K562 (cell line): ENCODE data around the gene TXLNG. TPM values are rescaled to one million over a fixed set of nuclear protein-coding genes. Genes with fewer than 3 reads are reported as not detected.

Source experiments
- ATAC-seq: fragments of 200-7000 bp; cut with Tn5 transposase; 3 replicates; pipeline ENCODE4 v1.9.1; 2020; ENCODE audit warnings: moderate library complexity
- BruUV-seq: library from RNA; stranded (reverse); fragments of 400-500 nt; replicated peaks from 2 replicates; lab custom pipeline; 2021; lab: Mats Ljungman, UMichigan
- CTCF ChIA-PET: fragments of 300-600 bp; formaldehyde crosslinking; extraction: SDS; loops from one replicate; lab custom pipeline; 2021; ENCODE audit warnings: low intra/inter-chr PET ratio; lab: Yijun Ruan, JAX
- POLR2A ChIA-PET: fragments of 300-600, 350-650 bp; sonication (Branson Sonifier 250); formaldehyde crosslinking; extraction: SDS; loops from one replicate; lab custom pipeline; 2021; ENCODE audit warnings: antibody characterized with exemption, inconsistent platforms; lab: Yijun Ruan, JAX
- DNase-seq, 4 experiments: peaks; one replicate each; pipeline versions ENCODE4 v3.0.0 to v3.0.0-alpha.2; 2011 to 2018; ENCODE audit warnings: low spot score in 3 of 4, mixed read lengths in 3 of 4; ENCODE audit errors: extremely low read depth in 1 of 4
- FAIRE-seq: peaks from 2 replicates; lab custom pipeline; 2011; peaks lifted over from hg19 to GRCh38; lab: Jason Lieb, UNC
- H2AFZ ChIP-seq: 2 replicates; pipeline ENCODE4 v1.6.0; 2011; ENCODE audit warnings: low read depth, low read length, control low read depth, inconsistent platforms
- H3K27ac ChIP-seq: fragments of 200-600 bp; 3 replicates; pipeline ENCODE4 v1.8.0; 2011; ENCODE audit warnings: low read depth, mild to moderate bottlenecking, control low read depth, inconsistent platforms, low read length, moderate library complexity, mixed read lengths; ENCODE audit errors: extremely low read depth
- H3K27me3 ChIP-seq, 2 experiments: fragments of 300-600 bp in 1 of 2; 2 replicates in 1 of 2; 3 replicates in 1 of 2; pipeline versions ENCODE4 v1.6.0 to v1.8.0; 2011; ENCODE audit warnings: inconsistent platforms in 2 of 2, low read length in 2 of 2, mild to moderate bottlenecking in 1 of 2, mixed read lengths in 1 of 2, moderate library complexity in 1 of 2; ENCODE audit not compliant: control insufficient read depth in 2 of 2, insufficient read depth in 2 of 2
- H3K36me3 ChIP-seq: fragments of 300-600 bp; 3 replicates; pipeline ENCODE4 v1.8.0; 2011; ENCODE audit warnings: mild to moderate bottlenecking, low read length, inconsistent platforms; ENCODE audit not compliant: control insufficient read depth, insufficient read depth
- H3K4me1 ChIP-seq, 2 experiments: fragments of 200-600 bp in 1 of 2; replicated peaks in 1 of 2; 2 replicates in 1 of 2; 3 replicates in 1 of 2; pipeline versions ENCODE4 v1.5.1 to v1.8.0; 2011; ENCODE audit warnings: inconsistent platforms in 2 of 2, low read length in 2 of 2, mild to moderate bottlenecking in 1 of 2, mixed read lengths in 1 of 2, moderate library complexity in 1 of 2; ENCODE audit not compliant: control insufficient read depth in 2 of 2, insufficient read depth in 2 of 2
- H3K4me2 ChIP-seq: 2 replicates; pipeline ENCODE4 v1.6.1; 2011; ENCODE audit warnings: low read length, control low read depth, inconsistent platforms, mixed read lengths; ENCODE audit not compliant: insufficient read depth
- H3K4me3 ChIP-seq: fragments of 200-600 bp; sonication (generic), shearing (Covaris generic); 2 replicates; pipeline ENCODE4 v1.5.1; 2016; ENCODE audit warnings: control low read depth, inconsistent platforms
- H3K79me2 ChIP-seq: fragments of 200-600 bp; 3 replicates; pipeline ENCODE4 v1.8.0; 2011; ENCODE audit warnings: low read length, inconsistent platforms; ENCODE audit not compliant: control insufficient read depth, insufficient read depth
- H3K9ac ChIP-seq, 2 experiments: 2 replicates each; pipeline versions ENCODE4 v1.6.0 to v1.6.1; 2011; ENCODE audit warnings: low read depth in 2 of 2, low read length in 2 of 2, control low read depth in 1 of 2, inconsistent platforms in 1 of 2, mild to moderate bottlenecking in 1 of 2, mixed read lengths in 1 of 2; ENCODE audit not compliant: insufficient read depth in 1 of 2
- H3K9me1 ChIP-seq: one replicate; pipeline ENCODE4 v1.6.0; 2011; ENCODE audit warnings: inconsistent platforms, mild to moderate bottlenecking, low read length, moderate library complexity; ENCODE audit not compliant: control insufficient read depth, insufficient read depth
- H3K9me3 ChIP-seq: replicated peaks from 2 replicates; pipeline ENCODE4 v1.5.1; 2011; ENCODE audit warnings: low read depth, low read length, inconsistent platforms; ENCODE audit not compliant: control insufficient read depth, insufficient read depth
- H4K20me1 ChIP-seq: replicated peaks from 2 replicates; pipeline ENCODE4 v1.6.1; 2011; ENCODE audit warnings: low read length, inconsistent platforms, mixed read lengths; ENCODE audit not compliant: control insufficient read depth, insufficient read depth
- BCOR ChIP-seq: fragments of 450-650 bp; IDR thresholded peaks from 2 replicates; pipeline ENCODE4 v1.6.1; 2016
- CXXC5 ChIP-seq: fragments of 250-450 bp; sonication (Bioruptor Pico); IDR thresholded peaks from 2 replicates; pipeline ENCODE4 v1.8.0; 2022; ENCODE audit warnings: inconsistent platforms, mild to moderate bottlenecking, moderate library complexity
- DDX20 ChIP-seq: fragments of 450-650 bp; IDR thresholded peaks from 2 replicates; pipeline ENCODE4 v1.6.1; 2016; ENCODE audit warnings: missing genetic modification characterization, low read depth, mild to moderate bottlenecking, missing compliant biosample characterization, moderate library complexity
- FOS ChIP-seq: IDR thresholded peaks from 3 replicates; pipeline ENCODE4 v1.6.1; 2011; ENCODE audit not compliant: insufficient read length; ENCODE audit errors: extremely low read depth
- FOXA3 ChIP-seq, 2 experiments: fragments of 450-650 bp in 1 of 2; sonication (generic) in 1 of 2; formaldehyde crosslinking; IDR thresholded peaks in 1 of 2; conservative IDR thresholded peaks in 1 of 2; 2 replicates each; pipeline versions ENCODE4 v1.4.0 to v1.8.0; 2020 to 2022; ENCODE audit warnings: mild to moderate bottlenecking in 2 of 2, missing genetic modification reagents in 1 of 2
- MCM7 ChIP-seq, 2 experiments: fragments of 450-650 bp; IDR thresholded peaks; 2 replicates each; pipeline ENCODE4 v1.6.1; 2016 to 2018
- RBM15 ChIP-seq: fragments of 200-400 bp; formaldehyde crosslinking; IDR thresholded peaks from 2 replicates; pipeline ENCODE4 v1.6.1; 2018; ENCODE audit warnings: mild to moderate bottlenecking, low read length, moderate library complexity; ENCODE audit not compliant: insufficient read depth
- TBL1XR1 ChIP-seq, 2 experiments: IDR thresholded peaks; 2 replicates each; pipeline ENCODE4 v1.6.1; 2012; ENCODE audit warnings: improper control_type of control experiment in 2 of 2, low read length in 2 of 2, mild to moderate bottlenecking in 1 of 2
- ZEB2 ChIP-seq: fragments of 450-650 bp; IDR thresholded peaks from 2 replicates; pipeline ENCODE4 v1.6.1; 2016
- ZNF444 ChIP-seq: fragments of 250-450 bp; sonication (Bioruptor Pico); IDR thresholded peaks from 2 replicates; pipeline ENCODE4 v1.4.0; 2020; ENCODE audit warnings: mild to moderate bottlenecking, moderate library complexity
- WGBS: fragments of 100-300 bp; shearing (Covaris generic); methylation state at CpG from one replicate; pipeline ENCODE4 v1.1.6; 2016; ENCODE audit warnings: low coverage, mixed read lengths; ENCODE audit not compliant: insufficient coverage; ENCODE audit errors: missing lambda C conversion rate; 5-methylcytosine and 5-hydroxymethylcytosine counted together
- in situ Hi-C: fragments of 300-500 bp; cut with MboI; formaldehyde crosslinking; loops from 4 replicates; pipeline ENCODE4 v1.15.0; 2018; ENCODE audit warnings: inconsistent platforms, mixed read lengths
- intact Hi-C: fragments of 100-400 bp; cut with micrococcal nuclease; formaldehyde crosslinking; loops from 2 replicates; pipeline ENCODE4 v1.14.2; 2022
- polyA plus RNA-seq, 8 experiments: library from polyadenylated mRNA; depleted of rRNA in 4 of 8; stranded (reverse) in 5 of 8; unstranded in 3 of 8; fragments of >200 nt; fragmentation: Nextera tagmentation in 2 of 8; fragmentation: Illumina TruSeq in 1 of 8; extraction: Ambion mirVana in 2 of 8; extraction: Trizol in 1 of 8; gene quantifications; 2 replicates each; pipeline versions ENCODE4 v1.2.1 to v1.2.3, GENCODE V29; 2011 to 2014; ENCODE audit warnings: inconsistent platforms in 1 of 8, missing spikeins in 1 of 8
- total RNA-seq, 7 experiments: library from RNA; depleted of rRNA in 6 of 7; stranded (reverse); fragments of >200 nt in 6 of 7; fragmentation: Illumina TruSeq in 2 of 7; extraction: Trizol in 2 of 7; gene quantifications; 2 replicates each; pipeline versions ENCODE4 v1.2.1 to v1.2.3, GENCODE V29; 2011 to 2021; ENCODE audit warnings: low replicate concordance in 1 of 7
- TF ChIP-seq, protein P1 (sequence below), 2 experiments: fragments of 450-650 bp in 1 of 2; sonication (generic) in 1 of 2; formaldehyde crosslinking in 1 of 2; IDR thresholded peaks; 2 replicates each; pipeline versions ENCODE4 v1.7.1 to v1.9.0; 2016 to 2022; ENCODE audit warnings: inconsistent platforms in 1 of 2, mild to moderate bottlenecking in 1 of 2, missing genetic modification reagents in 1 of 2

Gene TXLNG
- total and polyA plus RNA-seq, 9 of the 15 experiments (the other 6 are each of a cell fraction or from before 2014, with no cell fraction given): 13.1 to 47.0 (median 31.6) TPM

DNA sequence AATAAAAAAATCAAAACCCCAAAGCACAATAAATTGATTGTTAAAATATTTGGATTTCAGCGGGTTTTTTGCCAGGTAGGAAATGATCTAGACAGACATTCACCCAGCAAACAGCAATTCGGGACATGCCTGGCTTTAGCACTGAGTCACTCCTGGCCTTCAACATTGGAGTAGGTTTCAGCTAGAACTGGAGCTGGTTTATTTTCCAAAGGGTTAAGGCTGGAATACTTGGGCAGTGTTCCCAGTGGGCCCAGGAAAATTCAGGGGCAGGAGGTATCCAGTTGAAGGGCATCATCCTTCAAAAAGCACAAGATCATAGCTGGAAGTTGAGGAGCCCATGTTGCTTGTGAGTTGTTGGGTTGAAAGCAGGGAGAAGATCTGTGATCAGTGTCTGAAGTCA, 41.0 kb downstream of the TXLNG start:
- H3K4me2 ChIP-seq: no peak overlapping the region
- CTCF ChIA-PET: interaction anchor here (1.3 kb wide), 1 partner anchor 56 kb away, joined by 7 read pairs; no protein-coding TSS in a partner anchor
- in situ Hi-C loops: loop anchor here (10.0 kb wide), 1 partner anchor 218 kb away; no protein-coding TSS in a partner anchor

More for the DNA sequence above, 41.0 kb downstream of the TXLNG start:
- Histone ChIP-seq H3K79me2 (no peaks in the 10 kb centered on the region), H3K9me1 (no peaks in the 10 kb centered on the region), H3K9me3 (no peaks in the 10 kb centered on the region), H3K4me3 (no peak overlapping the region), H4K20me1 (no peaks in the 10 kb centered on the region; the same call in 1 of the 2 replicates), H3K4me1 (no peaks in the 10 kb centered on the region; a peak in 1 of 5 replicates), H3K36me3 (peaks cover 83% of the 10 kb centered on the region)
- 86% methylated on average over 1 of the region's 2 CpGs for WGBS
- intact Hi-C loops: loop anchor here (5.0 kb wide), 1 partner anchor 65 kb away; no protein-coding TSS in a partner anchor
- POLR2A ChIA-PET: interaction anchor here (0.6 to 1.4 kb wide), 2 partner anchors 20 to 255 kb away, joined by 3 to 4 read pairs; no protein-coding TSS in a partner anchor
- no peak for DNase-seq
- BruUV-seq: no TSS peak
- TF ChIP-seq ZNF444 (CRISPR knock-in tag): no peak
- no peak for TF ChIP-seq TBL1XR1 (IDR thresholded peaks at IDR 0.05; ENCODE audit: low read length in 2 of 2)
- no peak for TF ChIP-seq DDX20
- TF ChIP-seq RBM15: no peak
- TF ChIP-seq FOS: no peak
- TF ChIP-seq, protein P1, sequence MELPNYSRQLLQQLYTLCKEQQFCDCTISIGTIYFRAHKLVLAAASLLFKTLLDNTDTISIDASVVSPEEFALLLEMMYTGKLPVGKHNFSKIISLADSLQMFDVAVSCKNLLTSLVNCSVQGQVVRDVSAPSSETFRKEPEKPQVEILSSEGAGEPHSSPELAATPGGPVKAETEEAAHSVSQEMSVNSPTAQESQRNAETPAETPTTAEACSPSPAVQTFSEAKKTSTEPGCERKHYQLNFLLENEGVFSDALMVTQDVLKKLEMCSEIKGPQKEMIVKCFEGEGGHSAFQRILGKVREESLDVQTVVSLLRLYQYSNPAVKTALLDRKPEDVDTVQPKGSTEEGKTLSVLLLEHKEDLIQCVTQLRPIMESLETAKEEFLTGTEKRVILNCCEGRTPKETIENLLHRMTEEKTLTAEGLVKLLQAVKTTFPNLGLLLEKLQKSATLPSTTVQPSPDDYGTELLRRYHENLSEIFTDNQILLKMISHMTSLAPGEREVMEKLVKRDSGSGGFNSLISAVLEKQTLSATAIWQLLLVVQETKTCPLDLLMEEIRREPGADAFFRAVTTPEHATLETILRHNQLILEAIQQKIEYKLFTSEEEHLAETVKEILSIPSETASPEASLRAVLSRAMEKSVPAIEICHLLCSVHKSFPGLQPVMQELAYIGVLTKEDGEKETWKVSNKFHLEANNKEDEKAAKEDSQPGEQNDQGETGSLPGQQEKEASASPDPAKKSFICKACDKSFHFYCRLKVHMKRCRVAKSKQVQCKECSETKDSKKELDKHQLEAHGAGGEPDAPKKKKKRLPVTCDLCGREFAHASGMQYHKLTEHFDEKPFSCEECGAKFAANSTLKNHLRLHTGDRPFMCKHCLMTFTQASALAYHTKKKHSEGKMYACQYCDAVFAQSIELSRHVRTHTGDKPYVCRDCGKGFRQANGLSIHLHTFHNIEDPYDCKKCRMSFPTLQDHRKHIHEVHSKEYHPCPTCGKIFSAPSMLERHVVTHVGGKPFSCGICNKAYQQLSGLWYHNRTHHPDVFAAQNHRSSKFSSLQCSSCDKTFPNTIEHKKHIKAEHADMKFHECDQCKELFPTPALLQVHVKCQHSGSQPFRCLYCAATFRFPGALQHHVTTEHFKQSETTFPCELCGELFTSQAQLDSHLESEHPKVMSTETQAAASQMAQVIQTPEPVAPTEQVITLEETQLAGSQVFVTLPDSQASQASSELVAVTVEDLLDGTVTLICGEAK (IDR thresholded peaks at IDR 0.05): no peak
- TF ChIP-seq, protein P1 (CRISPR knock-in tag; IDR thresholded peaks at IDR 0.05): no peak
- no peak for TF ChIP-seq CXXC5 (CRISPR knock-in tag)
- TF ChIP-seq MCM7 (IDR thresholded peaks at IDR 0.05): no peak
- no peak for TF ChIP-seq ZEB2
- no peak for TF ChIP-seq FOXA3 (CRISPR knock-in tag; conservative IDR thresholded peaks at IDR 0.05 in 1 of 2, IDR thresholded peaks at IDR 0.05 in 1 of 2)
- no peak for TF ChIP-seq BCOR
- TF ChIP-seq, all 486 proteins: peak for 0
- Histone ChIP-seq H3K27ac (no peak overlapping the region), H3K27me3 (no peaks in the 10 kb centered on the region), H3K9ac (no peak overlapping the region), H2AFZ (no peak overlapping the region)
- FAIRE-seq: no peak
- no peak for ATAC-seq
